ENCODE data around the gene ERMAP. TPM values are rescaled to one million over a fixed set of nuclear protein-coding genes. Genes with fewer than 3 reads are reported as not detected.
A peak's percentile ranks its signal among the peaks of the same experiment; 100 is the strongest.

Gene ERMAP
- total and polyA plus RNA-seq, 12 donors: 8.1 to 24.7 (median 15.3) TPM

DNA sequence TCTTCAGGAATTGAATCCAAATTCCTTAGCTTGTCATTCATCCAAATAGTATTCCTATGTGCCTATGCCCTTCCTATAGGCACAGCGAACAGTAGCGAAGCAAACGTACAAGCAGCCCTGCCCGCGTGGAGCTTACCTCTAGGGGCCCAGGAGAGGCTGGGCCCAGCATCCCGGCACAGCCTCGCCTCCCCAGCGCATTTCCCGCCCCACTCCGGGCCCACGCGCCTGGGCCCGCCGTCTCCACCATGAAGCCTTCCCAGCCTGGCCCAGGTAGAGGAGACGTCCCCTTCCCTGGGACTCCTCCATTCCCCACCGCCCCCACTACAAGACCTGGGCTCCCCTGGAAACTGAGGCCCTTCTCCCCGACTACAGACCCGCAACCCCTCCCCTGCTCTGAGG lies 32.4 kb upstream of the ERMAP start:
- no peak overlapping the region for H3K4me3 ChIP-seq
- no peaks in the 10 kb centered on the region for H3K36me3 ChIP-seq (replicated peaks in 1 of 2)
- no peak for TF ChIP-seq POLR2A (IDR thresholded peaks at IDR 0.05)
- TF ChIP-seq, protein P1, sequence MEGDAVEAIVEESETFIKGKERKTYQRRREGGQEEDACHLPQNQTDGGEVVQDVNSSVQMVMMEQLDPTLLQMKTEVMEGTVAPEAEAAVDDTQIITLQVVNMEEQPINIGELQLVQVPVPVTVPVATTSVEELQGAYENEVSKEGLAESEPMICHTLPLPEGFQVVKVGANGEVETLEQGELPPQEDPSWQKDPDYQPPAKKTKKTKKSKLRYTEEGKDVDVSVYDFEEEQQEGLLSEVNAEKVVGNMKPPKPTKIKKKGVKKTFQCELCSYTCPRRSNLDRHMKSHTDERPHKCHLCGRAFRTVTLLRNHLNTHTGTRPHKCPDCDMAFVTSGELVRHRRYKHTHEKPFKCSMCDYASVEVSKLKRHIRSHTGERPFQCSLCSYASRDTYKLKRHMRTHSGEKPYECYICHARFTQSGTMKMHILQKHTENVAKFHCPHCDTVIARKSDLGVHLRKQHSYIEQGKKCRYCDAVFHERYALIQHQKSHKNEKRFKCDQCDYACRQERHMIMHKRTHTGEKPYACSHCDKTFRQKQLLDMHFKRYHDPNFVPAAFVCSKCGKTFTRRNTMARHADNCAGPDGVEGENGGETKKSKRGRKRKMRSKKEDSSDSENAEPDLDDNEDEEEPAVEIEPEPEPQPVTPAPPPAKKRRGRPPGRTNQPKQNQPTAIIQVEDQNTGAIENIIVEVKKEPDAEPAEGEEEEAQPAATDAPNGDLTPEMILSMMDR (IDR thresholded peaks at IDR 0.05): no peak

DNA sequence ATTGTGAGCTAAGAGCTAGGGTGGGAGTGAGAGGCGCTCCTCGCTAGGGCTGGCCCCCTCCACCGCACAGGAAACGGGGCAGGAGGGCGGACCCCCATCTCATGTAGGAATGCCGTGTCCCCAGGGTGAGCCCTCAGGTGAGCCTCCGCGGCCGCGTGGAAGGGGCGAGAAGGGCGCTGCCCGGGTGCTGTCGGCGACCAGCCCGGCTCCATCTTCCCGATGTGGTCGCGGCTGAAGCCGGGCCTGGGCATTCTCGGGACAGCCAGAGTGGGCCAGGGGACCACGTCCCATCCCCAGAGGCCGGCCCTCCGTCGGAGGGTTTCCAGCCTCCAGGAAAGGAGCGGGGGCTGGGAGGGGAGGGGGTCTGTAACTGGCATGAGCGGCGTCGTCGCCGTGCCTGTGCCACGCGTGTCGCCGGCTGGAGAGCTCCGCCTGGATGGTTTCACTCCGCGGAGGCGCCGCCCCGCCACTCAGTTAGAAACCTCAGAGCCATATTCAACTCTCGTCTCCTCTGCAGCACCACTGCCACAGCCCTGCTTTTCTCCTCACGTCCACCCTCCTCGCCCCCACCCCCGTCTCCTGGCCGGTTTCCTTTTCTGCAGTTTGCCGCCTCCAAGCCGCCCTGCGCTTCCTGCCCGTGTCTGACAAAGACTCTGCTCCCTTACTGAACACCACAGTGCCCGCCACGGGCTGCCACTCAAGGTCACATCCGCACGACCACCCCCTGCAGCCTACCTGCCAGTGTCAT lies 31.8 kb upstream of the ERMAP start, which contains the start of gene TMEM269:
TSS of gene TMEM269 (plus strand) at position 46 of the 748 bp plus-strand sequence. CDS start 4,903 bp downstream, outside the sequence.
- 5 to 9% (median 7%) methylated on average over 16 to 54 of the region's 54 CpGs for WGBS, 4 donors
- H3K27me3 ChIP-seq: no peaks in the 10 kb centered on the region
- no peaks in the 10 kb centered on the region for H3K36me3 ChIP-seq (replicated peaks in 1 of 2)
- peaks cover 0 to 10% of the 10 kb centered on the region in 2 donors for H3K4me1 ChIP-seq (replicated peaks in 1 of 2)
- DNase-seq: peak in 6 of 7 donors; percentile 18 to 62 (median 32)
- no peak for TF ChIP-seq POLR2A (IDR thresholded peaks at IDR 0.05)
- TF ChIP-seq, protein P1 (IDR thresholded peaks at IDR 0.05): no peak
- no peak within 1 kb of the TSS for H3K27ac ChIP-seq
- peak within 1 kb of the TSS in 1 of 4 donors; percentile 53 for H3K4me3 ChIP-seq
- intact Hi-C loops (cut with DNase I): no loop called here
- no peaks in the 10 kb centered on the region for H3K9me3 ChIP-seq (replicated peaks in 1 of 3)

More for the DNA sequence above, 32.4 kb upstream of the ERMAP start:
- H3K4me1 ChIP-seq (replicated peaks in 1 of 2): peaks cover 0 to 10% of the 10 kb centered on the region in 2 donors
- no peaks in the 10 kb centered on the region for H3K27me3 ChIP-seq
- intact Hi-C loops (cut with DNase I): no loop called here
- H3K9me3 ChIP-seq (replicated peaks in 1 of 3): no peaks in the 10 kb centered on the region
- 80 to 90% (median 84%) methylated on average over 15 to 18 of the region's 18 CpGs for WGBS, 4 donors
- no peak overlapping the region for H3K27ac ChIP-seq
- DNase-seq: no peak

DNA sequence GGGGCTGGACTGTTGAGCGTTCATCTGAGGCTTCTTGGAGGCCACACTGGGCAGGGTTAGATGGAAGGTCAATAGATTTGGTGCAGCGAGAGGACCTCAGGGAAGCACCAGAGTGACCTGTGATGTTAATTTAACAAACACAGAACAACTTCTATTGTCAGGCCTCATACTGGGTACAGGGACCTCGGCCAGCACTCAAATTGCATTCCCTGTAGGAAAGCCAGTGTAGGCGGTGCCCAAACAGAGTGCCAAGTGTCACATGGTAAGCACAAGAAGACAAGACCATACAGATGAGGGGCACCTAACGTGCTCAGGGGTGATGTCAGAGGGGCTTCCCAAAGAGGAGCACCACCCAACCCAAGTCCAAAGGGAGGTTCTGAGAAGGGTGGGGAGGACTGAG lies 30.8 kb upstream of the ERMAP start:
- Histone ChIP-seq H3K4me3 (no peak overlapping the region), H3K9me3 (replicated peaks in 1 of 3) (no peaks in the 10 kb centered on the region), H3K27me3 (no peaks in the 10 kb centered on the region), H3K4me1 (replicated peaks in 1 of 2) (peaks cover 0 to 10% of the 10 kb centered on the region in 2 donors), H3K27ac (no peak overlapping the region), H3K36me3 (replicated peaks in 1 of 2) (no peaks in the 10 kb centered on the region)
- DNase-seq: no peak
- no peak for TF ChIP-seq POLR2A (IDR thresholded peaks at IDR 0.05)
- TF ChIP-seq, protein P1 (IDR thresholded peaks at IDR 0.05): no peak
- intact Hi-C loops (cut with DNase I): no loop called here
- 93 to 96% (median 94%) methylated on average over 5 of the region's 5 CpGs for WGBS, 4 donors

DNA sequence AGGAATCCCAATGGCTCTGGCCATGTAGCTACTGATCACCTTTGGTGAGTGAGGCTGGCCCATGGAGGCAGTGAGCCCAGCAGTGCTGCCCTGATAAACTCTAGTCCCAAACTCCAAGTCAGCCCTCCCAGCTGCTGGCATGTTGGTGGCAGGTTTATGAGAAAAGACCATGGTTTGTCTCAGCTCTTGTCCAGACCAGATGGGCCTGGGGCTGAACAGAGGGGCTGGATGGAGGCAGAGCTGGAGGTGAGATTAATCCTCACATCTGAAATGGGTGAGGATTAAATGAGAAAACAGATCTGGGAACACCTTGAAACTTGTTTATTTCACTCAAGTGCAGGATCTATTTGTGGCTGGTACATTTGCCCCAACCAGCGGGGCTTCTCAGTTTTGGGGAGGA lies 28.9 kb upstream of the ERMAP start:
- TF ChIP-seq, protein P1 (IDR thresholded peaks at IDR 0.05): no peak
- no peak for TF ChIP-seq POLR2A (IDR thresholded peaks at IDR 0.05)
- H3K36me3 ChIP-seq (replicated peaks in 1 of 2): no peaks in the 10 kb centered on the region
- no peaks in the 10 kb centered on the region for H3K27me3 ChIP-seq
- H3K9me3 ChIP-seq (replicated peaks in 1 of 3): no peaks in the 10 kb centered on the region
- DNase-seq: no peak
- WGBS, 4 donors: 95 to 100% (median 97%) methylated on average over 1 of the region's 1 CpG
- no peak overlapping the region for H3K4me3 ChIP-seq
- H3K4me1 ChIP-seq (replicated peaks in 1 of 2): peaks cover 0 to 10% of the 10 kb centered on the region in 2 donors
- intact Hi-C loops (cut with DNase I): no loop called here
- no peak overlapping the region for H3K27ac ChIP-seq

Data from adrenal gland (tissue), 12 donors.